ENCODE measurements around the gene FGF6.
A peak's percentile ranks its signal among the peaks of the same experiment; 100 is the strongest.

FGF6 gene

DNA sequence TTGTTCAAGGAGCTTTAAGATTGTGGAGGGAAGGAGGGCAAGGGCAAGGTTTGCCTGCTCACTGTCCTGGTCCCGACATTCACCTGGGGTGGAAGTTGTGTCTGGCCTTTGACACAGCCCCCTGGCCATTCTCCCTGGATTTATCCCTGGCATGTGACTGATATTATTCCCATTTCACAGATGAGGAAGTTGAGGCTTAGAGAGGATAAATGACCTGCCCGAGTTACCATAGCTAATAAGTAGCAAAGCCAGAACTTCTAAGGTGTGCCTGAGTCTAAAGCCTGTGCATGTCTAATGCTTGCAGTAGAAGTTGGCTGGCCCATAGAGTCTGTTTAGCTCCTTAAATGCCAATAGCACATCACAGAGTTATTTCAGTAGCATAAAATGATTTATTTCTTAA lies 720 bp upstream of the FGF6 start:
- no peak for DNase-seq

DNA sequence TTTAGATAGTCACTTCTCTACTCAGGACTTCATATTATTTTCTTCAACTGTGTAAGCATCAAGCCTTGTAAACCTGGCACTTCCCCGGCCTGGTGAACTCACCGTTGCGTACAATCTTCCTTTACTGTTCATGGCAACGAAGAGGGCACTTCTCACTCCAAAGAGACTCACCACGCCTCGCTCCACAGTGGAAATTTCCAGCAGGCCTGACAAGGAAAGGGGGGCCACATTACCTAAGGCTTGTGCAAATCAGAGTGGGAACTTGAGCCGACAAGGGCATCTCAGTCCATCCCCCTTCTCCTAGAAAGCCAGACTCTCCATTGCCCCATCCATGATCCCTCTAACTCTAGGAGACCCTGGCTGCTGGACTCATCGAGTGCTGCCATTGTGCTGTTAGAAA lies 1.6 kb downstream of the FGF6 start:
- DNase-seq: no peak

DNA sequence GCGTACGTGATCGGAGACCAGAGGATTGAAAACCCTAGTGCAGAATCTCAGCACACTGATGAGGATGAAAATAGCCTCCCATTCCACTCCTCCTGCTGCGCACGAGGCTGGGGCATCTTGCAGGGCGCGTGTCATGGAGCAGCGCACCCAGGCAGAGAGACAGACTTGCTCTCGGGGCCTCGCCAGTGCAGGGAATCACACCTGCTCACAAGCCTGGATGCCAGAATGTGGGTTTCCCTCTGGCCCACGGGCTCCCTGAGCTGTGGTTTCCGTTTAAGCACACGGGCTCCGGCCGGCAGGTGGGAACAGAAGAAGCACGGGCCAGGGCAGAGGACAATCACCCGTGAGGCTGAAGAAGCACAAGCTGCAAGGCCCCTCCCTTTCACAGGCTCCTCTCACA lies 2.0 kb downstream of the FGF6 start:
- DNase-seq: no peak

DNA sequence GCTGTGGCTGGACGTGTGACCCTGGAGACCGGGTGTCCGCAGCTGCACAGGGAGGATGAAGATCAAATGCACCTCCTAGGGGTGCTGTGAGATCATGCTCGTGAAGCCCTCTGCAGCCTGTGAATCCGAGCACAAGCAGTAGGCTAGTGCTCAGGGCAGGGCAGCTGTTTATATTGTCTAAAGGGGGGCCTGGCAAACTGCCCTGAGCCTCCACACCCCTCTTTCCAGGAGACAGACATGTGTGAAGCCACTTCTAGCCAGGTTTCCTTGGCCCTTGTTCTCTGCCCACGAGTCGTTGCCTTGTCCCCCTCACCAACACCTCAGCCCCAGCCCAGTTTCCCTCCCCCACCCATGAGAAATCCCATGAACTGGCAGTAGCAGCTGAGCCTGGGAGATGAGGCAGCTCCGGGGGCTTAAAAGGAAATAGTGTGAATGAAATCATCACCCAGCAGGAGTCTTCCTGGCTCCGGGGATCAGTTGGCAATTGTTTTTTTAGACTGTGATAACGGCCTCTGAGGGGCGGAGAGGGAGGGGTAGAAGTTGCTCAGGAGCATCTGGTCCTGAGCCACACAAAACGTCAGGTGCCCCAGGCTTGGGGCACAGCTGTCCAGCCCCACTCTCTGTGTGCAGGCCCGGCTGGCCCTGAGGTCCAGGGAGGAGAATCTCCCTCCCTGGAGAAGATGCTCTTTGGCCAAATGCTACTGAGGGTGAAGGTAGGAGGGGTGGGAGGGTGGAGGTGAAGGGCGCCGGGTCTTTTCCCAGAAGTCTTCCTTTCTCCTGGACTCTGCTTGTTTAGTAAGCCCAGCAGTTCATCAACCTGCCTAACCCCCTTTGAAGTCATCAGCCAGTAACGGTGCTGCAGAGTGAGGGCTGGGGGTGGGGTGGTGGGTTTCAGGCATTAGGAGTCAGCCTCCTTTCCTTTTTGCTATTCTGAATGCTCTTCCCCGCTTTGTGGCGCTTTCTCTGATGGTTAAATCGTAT lies 4.0 kb downstream of the FGF6 start:
- DNase-seq: no peak

DNA sequence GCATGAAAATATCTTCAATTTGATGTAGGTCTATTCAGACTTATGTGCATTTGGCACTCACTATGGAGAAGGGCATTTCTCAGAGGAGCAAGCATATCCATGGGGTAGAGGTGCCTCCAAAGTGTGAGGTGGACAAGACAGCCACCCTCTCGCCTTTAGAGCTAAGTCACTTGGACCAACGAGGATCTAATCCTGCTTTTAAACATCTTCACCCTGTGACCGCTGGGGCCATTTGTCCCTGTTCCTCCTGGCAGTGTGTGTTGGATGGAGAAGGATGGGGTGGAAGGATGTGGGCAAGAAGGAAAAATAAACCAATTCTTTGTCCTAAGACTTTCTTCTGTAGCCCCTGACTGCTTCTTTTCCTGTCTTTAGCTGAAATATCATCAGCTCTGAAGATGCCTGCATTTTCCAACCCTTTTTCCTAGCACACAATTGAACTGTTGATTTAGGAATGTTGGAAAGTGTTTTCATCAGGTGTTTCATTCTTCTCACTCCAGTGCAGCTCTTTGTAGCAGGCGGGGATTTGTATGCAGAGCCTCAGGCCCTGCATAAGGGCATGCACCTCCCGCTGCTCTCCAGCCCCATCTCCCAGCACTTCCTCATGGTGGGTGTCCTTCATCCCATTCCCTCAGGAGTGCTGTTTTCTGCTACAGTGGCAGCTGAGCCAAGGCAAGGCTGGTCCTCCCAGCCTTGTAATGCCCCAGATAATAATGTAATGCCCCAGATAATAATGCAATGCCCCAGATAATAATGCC lies 5.3 kb downstream of the FGF6 start:
- no peak for DNase-seq

DNA sequence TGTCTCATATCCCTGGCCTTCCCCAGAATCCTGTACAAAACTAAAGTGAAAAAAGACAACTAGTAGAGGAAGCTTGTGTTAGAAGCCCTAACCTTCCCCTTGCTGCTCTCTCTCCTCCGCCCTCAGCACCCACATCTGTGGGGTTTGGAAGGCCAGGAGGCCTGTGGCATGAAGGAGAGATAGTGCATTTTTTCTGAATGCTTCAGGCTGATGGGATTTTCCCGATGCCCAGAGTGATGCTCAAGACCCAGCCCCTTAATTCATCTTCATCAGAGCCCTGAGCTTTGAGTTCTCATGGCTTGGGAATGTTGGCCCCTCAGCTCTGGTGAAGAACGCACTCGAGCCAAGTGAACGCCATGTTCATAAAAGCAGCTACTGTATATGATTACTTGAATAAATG lies 5.9 kb downstream of the FGF6 start:
- DNase-seq: no peak

DNA sequence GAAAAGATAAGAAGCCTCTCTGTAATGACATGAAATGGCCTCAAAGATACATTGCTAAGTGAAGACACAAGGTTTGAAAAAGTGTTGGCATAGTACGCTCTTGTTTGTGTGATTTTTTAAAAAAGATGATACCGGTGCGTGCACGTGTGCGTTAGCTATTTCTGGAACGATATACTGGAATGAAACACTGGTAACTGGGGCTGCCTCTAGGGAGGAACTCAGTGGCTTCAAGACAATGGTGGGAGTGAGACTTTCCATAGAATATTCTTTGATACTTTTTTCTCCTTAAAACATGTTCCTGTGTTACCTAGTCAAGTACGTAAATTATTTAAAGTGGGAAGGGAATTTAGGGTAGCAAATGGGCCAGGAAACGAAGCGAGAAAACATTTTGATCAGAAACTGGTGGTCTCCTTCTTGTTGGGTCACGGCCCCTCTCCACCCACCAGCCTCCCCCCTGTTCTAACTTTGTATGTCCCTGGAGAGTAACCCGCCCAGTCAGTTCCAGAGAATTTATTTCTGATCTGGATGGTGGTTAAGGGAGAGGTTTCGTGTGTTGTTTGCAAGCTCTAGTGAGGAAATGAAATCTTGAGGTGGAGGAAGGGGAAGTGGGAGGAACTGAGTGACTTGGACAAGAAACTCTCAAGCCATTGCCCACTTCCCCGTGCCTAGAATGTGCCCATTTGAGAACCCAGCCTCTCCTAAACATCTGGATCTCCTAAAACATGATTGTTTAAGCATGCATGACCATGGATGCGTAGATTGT lies 6.6 kb downstream of the FGF6 start:
- no peak for DNase-seq

DNA sequence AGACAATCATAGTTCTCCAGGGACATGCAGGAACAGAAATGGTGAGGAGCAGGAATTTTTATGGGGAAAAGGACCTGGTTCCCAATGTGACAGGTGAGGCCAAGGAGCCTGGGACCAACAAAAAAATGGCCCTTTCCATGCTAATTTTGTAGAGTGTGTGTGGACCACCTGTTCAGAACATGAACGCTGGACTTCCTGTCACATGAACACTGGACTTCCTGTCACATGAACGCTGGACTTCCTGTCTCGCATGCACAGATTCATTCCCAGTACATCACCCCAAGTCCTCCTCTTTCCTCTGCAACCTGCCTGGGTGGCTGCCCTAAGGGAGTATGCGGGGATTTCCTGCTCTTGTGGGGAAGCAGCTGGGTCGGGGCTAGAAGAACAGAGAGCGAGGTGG lies 10.1 kb downstream of the FGF6 start:
- no peak for DNase-seq

DNA sequence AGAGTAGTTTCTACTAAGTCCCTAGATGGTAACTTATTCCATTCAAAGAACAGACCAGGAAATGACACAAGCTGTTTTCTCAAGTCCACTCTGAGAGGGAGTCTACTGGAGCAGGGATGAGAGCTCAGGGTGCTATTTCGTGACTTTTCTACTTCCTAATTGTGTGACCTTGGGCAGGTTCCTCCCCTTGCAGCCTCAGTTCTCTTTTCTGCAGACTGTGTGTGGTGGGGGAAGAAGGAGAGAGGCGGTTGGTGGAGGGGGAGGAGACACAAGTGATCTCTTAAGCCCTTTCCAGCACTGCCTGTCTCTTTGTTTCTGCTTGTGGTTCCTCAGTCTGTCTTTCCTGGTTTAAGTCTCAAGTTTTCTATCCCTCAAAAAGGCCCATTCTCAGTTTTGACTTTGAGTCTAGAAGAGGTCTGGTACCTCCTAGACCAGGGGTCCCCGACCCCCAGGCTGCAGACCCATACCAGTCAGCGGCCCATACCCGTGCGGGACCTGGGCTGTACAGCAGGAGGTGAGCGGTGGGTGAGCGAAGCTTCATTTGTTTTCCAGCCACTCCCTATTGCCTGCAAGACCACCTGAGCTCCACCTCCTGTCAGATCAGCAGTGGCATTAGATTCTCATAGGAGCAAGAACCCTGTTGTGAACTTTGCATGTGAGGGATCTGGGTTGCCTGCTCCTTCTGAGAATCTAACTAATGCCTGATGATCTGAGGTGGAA lies 10.7 kb downstream of the FGF6 start:
- DNase-seq: no peak

DNA sequence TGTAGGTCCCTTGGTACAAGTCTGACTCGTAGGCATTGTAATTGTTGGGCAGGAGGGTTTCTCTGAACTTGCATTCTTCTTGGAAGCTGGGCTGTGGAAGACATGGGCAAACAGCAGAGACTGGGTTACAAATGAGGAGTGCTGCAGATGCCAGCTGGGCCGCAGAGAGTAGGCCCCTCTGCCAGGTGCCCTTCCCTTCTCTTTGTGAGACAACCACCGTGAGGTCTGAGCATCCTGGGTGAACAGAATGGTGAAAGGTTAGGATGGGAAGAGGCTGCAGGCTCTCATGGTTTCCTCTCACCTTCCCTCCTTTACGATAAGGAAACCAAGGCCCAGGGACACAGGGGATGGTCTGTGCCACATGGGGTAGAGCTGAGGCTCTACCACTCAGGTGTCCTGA lies 11.3 kb downstream of the FGF6 start:
- no peak for DNase-seq

DNA sequence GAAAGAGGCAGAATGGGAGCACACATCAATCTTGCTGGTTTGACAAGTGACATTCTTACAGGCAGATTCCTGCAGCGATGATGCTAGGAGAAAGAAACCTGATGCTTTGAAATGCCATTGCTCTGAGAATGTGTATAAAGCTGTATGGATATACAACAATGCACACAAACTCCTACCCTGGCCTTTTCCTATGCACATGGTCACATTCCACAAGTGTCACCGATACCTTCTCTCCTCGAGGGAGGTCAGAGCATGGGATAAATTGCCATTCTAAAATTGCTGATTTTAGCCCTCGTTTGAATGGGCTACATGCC lies 11.9 kb downstream of the FGF6 start:
- DNase-seq: no peak

DNA sequence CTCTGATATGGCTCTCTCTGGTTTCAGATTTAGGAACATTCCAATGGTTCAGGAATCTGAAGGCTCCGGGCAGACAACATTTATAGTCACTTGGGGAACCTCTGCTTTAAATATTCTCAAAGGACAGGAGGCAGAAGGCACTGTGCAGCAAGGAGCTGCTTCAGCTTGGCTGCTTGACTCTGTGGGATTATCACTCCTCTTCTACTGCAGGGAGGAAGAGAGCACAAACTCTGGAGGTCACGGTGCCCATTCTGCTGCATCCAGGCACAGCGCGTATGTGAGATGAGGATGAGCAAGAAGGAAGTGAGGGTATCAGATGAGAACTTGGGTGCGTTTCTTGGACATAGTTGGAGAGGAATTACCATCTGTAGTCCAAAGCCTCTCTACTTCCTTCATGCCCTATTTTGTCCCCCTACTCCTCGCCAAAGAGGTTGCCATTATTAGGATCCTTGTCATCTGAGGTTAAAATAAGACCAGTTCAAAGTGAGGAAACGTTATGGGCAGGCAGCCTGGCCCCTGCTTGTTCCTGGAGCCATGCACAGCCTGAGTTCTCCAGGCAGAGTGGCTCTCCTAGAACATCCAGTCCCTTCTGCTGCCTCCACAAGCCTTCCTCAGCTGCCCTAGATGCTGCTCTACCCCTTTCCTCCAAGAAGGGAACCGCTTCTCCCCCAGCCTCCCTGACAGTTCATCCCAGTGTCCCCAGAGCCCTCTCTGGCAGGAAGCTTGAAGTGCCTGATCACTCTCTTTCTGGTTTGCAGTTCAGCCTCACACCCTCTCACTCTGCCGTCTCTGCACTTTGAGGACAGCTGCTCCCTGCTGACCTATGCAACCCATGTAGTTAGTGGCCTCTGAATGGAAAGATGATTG lies 12.5 kb downstream of the FGF6 start:
- no peak for DNase-seq

DNA sequence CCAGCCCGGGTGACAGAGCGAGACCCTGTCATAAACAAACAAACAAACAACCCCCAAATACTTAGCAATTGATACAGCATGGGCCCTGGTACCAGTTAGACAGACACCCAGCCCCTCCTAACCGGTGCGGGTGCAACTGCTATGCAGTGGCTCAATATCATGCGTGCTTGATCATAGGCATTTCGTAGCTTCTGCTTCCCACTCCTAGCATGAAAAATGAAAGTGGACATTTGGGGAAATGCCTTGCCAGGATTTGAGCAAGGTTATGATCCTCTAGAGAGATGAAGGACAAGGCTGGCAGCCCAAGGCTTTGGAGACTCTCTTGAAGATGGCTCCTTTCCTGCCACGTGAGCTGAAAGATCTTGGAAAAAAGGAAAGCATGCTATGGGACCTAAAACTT lies 13.7 kb downstream of the FGF6 start:
- DNase-seq: no peak

DNA sequence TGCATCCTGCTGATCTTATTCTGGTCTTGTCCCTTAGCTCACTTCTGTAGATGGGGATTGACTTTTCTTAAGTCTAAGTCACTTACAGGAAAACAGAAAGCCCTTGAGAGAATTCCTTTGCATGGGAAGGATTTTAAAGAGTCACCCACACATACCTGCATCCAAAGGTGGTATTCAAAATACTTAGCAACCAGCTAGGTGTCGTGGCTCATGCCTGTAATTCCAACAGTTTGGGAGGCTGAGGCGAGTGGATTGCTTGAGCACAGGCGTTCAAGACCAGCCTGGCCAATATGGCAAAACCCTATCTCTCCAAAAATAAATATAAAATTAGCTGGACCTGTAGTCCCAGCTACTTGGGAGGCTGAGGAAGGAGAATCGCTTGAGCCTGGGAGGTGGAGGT lies 14.2 kb downstream of the FGF6 start:
- DNase-seq: no peak

DNA sequence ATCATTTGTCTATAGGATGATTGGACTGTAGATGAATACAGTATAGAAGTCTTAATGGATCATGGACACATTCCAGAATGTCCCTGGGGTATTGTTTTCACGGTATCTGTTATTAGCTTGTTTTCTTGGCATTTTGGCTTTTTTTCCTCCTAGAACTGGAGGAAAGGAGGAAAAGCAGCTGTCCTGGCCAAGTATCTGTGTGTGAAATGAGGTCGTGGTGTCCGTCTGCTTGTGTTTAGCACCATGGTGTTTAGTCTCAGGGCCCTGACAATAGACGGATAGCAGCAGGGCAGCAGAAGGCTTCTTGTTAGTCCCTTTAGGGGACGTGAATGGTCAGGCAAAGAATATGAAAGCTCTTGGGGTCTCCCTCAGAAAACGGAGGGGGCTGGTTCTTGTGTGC lies 21.2 kb downstream of the FGF6 start:
- DNase-seq: no peak

DNA sequence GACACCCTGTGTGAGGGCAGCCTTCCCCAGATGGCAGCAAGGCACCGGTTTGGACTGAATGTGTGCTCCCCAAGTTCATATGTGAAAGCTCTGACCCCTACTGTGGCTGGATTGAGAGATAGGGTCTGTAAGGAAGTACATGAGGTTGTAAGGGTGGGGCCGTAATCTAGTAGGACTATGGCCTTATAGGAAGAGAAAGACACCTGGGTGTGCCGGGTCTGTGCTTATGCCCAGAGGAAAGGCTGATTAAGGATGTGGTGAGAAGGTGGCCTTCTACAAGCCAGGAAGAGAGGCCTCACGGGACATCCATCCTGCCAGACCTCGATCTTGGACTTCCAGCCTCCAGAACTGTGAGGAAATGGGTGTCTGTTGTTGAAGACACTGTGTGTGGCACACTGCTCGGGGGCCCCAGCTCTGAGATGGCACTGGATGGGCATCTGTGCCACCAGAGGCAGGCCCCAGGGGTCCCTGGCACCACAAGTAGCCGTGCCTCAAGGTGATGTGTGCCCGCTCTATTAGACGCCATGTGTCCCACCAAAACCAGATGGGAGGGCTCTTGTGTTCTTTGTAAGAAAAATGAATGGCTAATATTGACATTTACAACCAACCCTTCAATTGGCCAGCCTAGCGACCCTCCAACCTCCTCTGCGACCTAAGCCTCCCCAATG lies 22.0 kb downstream of the FGF6 start:
- DNase-seq: no peak

DNA sequence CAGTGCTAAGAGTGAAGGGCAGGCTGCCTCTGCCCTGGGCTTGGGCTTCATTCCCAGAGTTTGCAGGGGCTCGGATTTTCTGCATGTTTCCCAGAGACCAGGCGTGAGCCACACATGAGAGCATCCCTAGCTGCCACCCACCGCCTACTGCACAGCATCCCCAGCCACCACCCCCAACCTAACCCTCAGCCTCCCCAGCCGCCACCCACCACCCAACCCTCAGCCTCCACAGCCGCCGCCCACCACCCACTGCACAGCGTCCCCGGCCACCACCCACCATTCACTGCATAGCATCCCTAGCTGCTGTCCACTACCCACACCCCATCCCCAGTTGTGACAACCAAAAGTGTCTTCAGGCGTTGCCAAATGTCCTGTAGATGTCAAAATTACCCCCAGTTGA lies 22.6 kb downstream of the FGF6 start:
- no peak for DNase-seq

DNA sequence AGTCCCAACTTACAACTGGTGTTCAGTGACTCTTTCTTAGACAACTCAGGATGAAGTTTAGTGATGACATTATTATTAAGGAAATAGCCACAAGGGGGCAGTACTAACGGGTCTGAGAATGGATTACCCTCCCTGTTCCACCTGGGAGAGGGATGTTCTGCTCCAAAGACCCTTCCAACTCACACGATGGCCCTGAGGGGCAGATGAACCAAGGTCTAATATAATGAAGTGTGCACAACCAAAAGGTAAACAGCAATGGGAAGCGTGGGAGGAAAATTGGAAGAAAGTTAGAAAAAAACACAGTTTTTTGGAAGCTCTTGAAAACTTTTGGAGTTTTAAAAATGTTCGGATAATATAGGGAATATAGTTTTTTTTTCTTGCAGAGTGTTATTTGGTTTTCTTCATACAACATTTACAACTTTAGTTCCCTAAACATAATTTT lies 24.0 kb downstream of the FGF6 start:
- DNase-seq: peak; percentile 76

DNA sequence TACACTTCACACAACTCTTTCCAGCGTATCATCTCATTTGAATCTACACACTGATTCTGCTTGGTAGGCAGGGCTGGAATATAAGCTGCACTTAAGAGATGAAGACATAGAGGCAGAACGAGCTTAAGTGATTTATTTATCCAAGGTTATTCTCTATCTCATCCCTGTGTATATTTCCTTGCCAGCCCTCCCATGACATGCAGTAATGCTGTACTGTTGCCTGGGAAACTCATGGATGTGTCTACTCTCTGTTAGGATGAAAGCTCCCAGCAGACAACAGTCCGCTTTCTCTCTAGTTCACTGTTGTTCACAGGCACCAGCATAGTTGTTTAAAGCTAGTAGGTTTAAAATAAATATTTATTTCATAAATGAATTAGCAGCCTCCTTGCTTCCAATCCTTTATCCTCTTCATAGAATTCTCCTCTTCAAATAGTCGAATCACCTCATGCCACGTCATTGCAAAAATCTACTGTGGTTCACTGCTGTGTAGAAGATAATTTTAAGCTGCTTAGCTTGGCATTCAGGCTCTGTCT lies 25.4 kb downstream of the FGF6 start:
- no peak for DNase-seq

DNA sequence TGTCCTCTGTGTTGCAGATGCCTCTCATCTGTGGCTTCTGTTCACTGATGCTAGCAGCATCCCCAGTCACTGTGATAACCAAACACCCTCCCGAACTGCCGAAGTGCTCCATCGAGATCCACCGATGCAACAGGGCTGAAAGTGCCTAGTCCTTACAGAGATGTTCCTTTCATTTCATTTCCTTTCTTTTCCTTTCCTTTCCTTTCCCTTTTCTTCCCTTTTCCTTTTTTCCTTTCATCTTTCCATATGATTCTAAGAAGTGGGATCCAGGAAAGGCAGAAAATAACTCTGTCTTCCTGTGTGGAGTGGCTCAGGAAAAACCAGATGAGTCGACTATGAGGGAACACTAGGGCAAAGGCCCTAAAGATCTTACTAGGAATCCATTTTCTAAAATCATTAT lies 26.7 kb downstream of the FGF6 start:
- no peak for DNase-seq

DNA sequence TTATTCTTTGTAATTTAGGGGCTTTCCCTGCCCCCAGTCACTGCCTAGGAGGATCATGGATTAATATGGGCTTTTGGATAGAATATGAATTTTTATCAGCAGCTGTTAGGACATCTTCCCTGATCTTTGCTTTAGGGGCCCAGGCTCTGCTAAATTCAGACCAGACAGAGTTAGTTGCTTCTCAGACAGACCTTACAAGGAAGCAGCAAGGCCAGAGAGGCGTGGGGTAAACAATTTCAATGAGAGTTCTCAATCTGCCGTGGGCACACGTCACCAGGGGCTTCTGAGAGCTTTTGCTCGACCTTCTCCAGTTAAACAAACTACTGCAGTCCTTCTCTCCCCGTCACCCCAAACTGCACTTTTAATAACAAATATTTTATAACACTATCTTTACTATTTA lies 27.7 kb downstream of the FGF6 start:
- DNase-seq: no peak

All from NCI-H1694 (cell line).